GM23338 (cell line): ENCODE data around the gene GNG7. TPM values are rescaled to one million over a fixed set of nuclear protein-coding genes. Genes with fewer than 3 reads are reported as not detected.

Experiments used
- ATAC-seq: fragments of 200-7000 bp; cut with Tn5 transposase; 3 replicates; pipeline ENCODE4 v1.9.1; 2020
- DNase-seq: peaks from one replicate; pipeline ENCODE4 v3.0.0-alpha.2; 2015; ENCODE audit warnings: low spot score
- H2AFZ ChIP-seq: fragments of 200-600 bp; sonication (generic); 2 replicates; pipeline ENCODE4 v1.8.0; 2016; ENCODE audit warnings: antibody characterized with exemption, mild to moderate bottlenecking, moderate library complexity
- H3F3A ChIP-seq: fragments of 200-600 bp; sonication (generic); replicated peaks from 2 replicates; pipeline ENCODE4 v1.8.0; 2017; ENCODE audit warnings: antibody characterized with exemption, mixed run types, low read depth
- H3K27ac ChIP-seq: fragments of 200-600 bp; sonication (generic); 2 replicates; pipeline ENCODE4 v1.6.1; 2016; ENCODE audit warnings: low read depth
- H3K27me3 ChIP-seq: fragments of 200-600 bp; sonication (generic); 2 replicates; pipeline ENCODE4 v1.8.0; 2016; ENCODE audit warnings: mild to moderate bottlenecking, mixed run types, moderate library complexity; ENCODE audit not compliant: insufficient read depth
- H3K36me3 ChIP-seq: fragments of 200-600 bp; sonication (generic); 2 replicates; pipeline ENCODE4 v1.8.0; 2016; ENCODE audit warnings: mild to moderate bottlenecking; ENCODE audit not compliant: insufficient read depth
- H3K4me1 ChIP-seq: fragments of 200-600 bp; sonication (generic); 2 replicates; pipeline ENCODE4 v1.8.0; 2016; ENCODE audit warnings: mild to moderate bottlenecking, moderate library complexity; ENCODE audit not compliant: insufficient read depth
- H3K4me2 ChIP-seq: fragments of 200-600 bp; sonication (generic); 2 replicates; pipeline ENCODE4 v1.7.1; 2017; ENCODE audit warnings: mixed run types
- H3K4me3 ChIP-seq: fragments of 200-600 bp; sonication (generic); 2 replicates; pipeline ENCODE4 v1.6.1; 2016; ENCODE audit warnings: mixed run types
- H3K79me2 ChIP-seq: fragments of 200-600 bp; sonication (generic); replicated peaks from 2 replicates; pipeline ENCODE4 v1.8.0; 2017; ENCODE audit warnings: mild to moderate bottlenecking; ENCODE audit not compliant: insufficient read depth
- H3K9me2 ChIP-seq: fragments of 200-600 bp; sonication (generic); 2 replicates; pipeline ENCODE4 v1.8.0; 2017; ENCODE audit not compliant: insufficient read depth
- H4K20me1 ChIP-seq: fragments of 200-600 bp; sonication (generic); replicated peaks from 2 replicates; pipeline ENCODE4 v1.8.0; 2017; ENCODE audit warnings: mild to moderate bottlenecking; ENCODE audit not compliant: insufficient read depth
- H3K27ac Mint-ChIP-seq: 2 replicates; pipeline ENCODE4 v1.8.0; 2020; ENCODE audit warnings: inconsistent platforms, mild to moderate bottlenecking, moderate library complexity, mixed read lengths
- H3K27me3 Mint-ChIP-seq: 3 replicates; pipeline ENCODE4 v1.8.0; 2022; ENCODE audit warnings: low read depth, mild to moderate bottlenecking, moderate library complexity, mixed read lengths, inconsistent platforms; ENCODE audit not compliant: insufficient read depth, poor library complexity
- H3K36me3 Mint-ChIP-seq: 3 replicates; pipeline ENCODE4 v1.8.0; 2021; ENCODE audit warnings: low read depth, mild to moderate bottlenecking, inconsistent platforms, moderate library complexity, mixed read lengths
- H3K4me1 Mint-ChIP-seq: 3 replicates; pipeline ENCODE4 v1.8.0; 2020; ENCODE audit warnings: mild to moderate bottlenecking, inconsistent platforms, mixed read lengths
- H3K4me3 Mint-ChIP-seq: 3 replicates; pipeline ENCODE4 v1.8.0; 2021; ENCODE audit warnings: moderate library complexity, mild to moderate bottlenecking, inconsistent platforms, mixed read lengths
- H3K9me3 Mint-ChIP-seq: 3 replicates; pipeline ENCODE4 v1.8.0; 2020; ENCODE audit warnings: moderate library complexity, mild to moderate bottlenecking, inconsistent platforms, mixed read lengths
- EZH2phosphoT487 ChIP-seq: fragments of 200-600 bp; sonication (generic); IDR thresholded peaks from one replicate; pipeline ENCODE4 v1.8.1; 2018; ENCODE audit warnings: antibody characterized with exemption; ENCODE audit not compliant: unreplicated experiment
- NANOG ChIP-seq: IDR thresholded peaks from 2 replicates; pipeline ENCODE4 v1.6.1; 2016; ENCODE audit warnings: antibody characterized with exemption, borderline replicate concordance
- STAT1 ChIP-seq: IDR thresholded peaks from one replicate; pipeline ENCODE4 v1.6.1; 2016; ENCODE audit warnings: antibody characterized with exemption; ENCODE audit not compliant: unreplicated experiment
- ZNF331 ChIP-seq: fragments of 250-450 bp; sonication (Bioruptor Pico); IDR thresholded peaks from 2 replicates; pipeline ENCODE4 v1.5.0; 2020; ENCODE audit warnings: low read depth, mild to moderate bottlenecking, moderate library complexity
- polyA plus RNA-seq: library from polyadenylated mRNA; unstranded; fragments of >200 nt; fragmentation: Nextera tagmentation; extraction: Ambion mirVana; gene quantifications from 2 replicates; pipeline ENCODE4 v1.2.1, GENCODE V29; 2016
- total RNA-seq: library from RNA; depleted of rRNA; stranded (reverse); fragments of >200 nt; shearing (Covaris generic); gene quantifications from 2 replicates; pipeline ENCODE4 v1.2.3, GENCODE V29; 2014
- TF ChIP-seq, protein P1 (sequence below): IDR thresholded peaks from 2 replicates; pipeline ENCODE4 v1.6.1; 2016; ENCODE audit warnings: antibody characterized with exemption
- TF ChIP-seq, protein P2 (sequence below), 2 experiments: fragments of 200-600 bp in 1 of 2; sonication (generic) in 1 of 2; conservative IDR thresholded peaks; 2 replicates each; pipeline versions ENCODE4 v1.5.1 to v1.6.1; 2016 to 2017; ENCODE audit warnings: antibody characterized with exemption in 2 of 2, low read depth in 2 of 2, mild to moderate bottlenecking in 2 of 2, moderate library complexity in 1 of 2
- TF ChIP-seq, protein P3 (sequence below): IDR thresholded peaks from one replicate; pipeline ENCODE4 v1.6.1; 2018; ENCODE audit warnings: antibody characterized with exemption; ENCODE audit not compliant: unreplicated experiment
- TF ChIP-seq, protein P4 (sequence below): fragments of 250-450 bp; sonication (Bioruptor Pico); IDR thresholded peaks from 2 replicates; pipeline ENCODE4 v1.5.0; 2020; ENCODE audit warnings: mild to moderate bottlenecking, moderate library complexity

Gene GNG7
- total and polyA plus RNA-seq, 2 experiments from 2014 or later: 5.1 to 5.4 TPM

DNA sequence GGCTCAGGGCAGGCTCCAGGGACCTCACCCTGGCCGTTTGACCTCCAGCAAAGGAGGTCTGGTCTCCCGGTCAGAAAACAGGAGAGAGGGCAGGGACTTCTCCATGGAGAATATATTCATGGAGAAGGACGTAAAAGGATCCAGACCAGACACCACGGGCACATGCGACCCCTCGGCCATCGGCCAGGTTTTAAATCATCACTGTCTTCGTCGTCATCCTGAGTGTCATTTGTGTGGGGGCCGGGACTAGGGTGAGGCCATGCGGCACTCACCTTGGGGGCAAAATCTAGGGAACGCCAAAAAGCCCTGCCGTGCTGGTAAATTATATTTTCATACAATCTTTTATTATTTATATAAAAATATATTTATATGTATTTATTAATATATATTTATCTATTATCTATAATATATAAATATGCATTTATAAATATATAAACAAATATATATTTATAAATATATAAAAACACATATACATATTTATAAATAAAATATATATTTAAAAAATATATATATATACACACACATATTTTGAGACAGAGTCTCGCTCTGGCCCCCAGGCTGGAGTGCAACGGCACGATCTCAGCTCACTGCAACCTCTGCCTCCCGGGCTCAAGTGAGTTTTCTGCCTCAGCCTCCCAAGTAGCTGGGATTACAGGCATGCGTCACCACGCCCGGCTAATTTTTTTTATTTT is 151.2 kb downstream of the GNG7 start:
- Histone ChIP-seq H3K27ac (no peak overlapping the region), H3K4me3 (no peak overlapping the region), H3K4me2 (no peak overlapping the region), H3K36me3 (no peaks in the 10 kb centered on the region), H3K9me2 (no peaks in the 10 kb centered on the region), H3K79me2 (no peaks in the 10 kb centered on the region), H4K20me1 (no peaks in the 10 kb centered on the region), H3F3A (0 out of 2 replicates have a peak, but pooled peaks cover 7% of the 10 kb centered on the region), H3K4me1 (0 out of 2 replicates have a peak, but pooled peaks cover 2% of the 10 kb centered on the region), H3K27me3 (no peaks in the 10 kb centered on the region), H2AFZ (no peak overlapping the region)
- H3K36me3 Mint-ChIP-seq: no peaks in the 10 kb centered on the region; the same call in 2 of the 3 replicates
- peaks cover 6% of the 10 kb centered on the region for H3K27me3 Mint-ChIP-seq
- no peak overlapping the region for H3K27ac Mint-ChIP-seq
- DNase-seq (no peak), ATAC-seq (no peak)
- TF ChIP-seq, protein P1, sequence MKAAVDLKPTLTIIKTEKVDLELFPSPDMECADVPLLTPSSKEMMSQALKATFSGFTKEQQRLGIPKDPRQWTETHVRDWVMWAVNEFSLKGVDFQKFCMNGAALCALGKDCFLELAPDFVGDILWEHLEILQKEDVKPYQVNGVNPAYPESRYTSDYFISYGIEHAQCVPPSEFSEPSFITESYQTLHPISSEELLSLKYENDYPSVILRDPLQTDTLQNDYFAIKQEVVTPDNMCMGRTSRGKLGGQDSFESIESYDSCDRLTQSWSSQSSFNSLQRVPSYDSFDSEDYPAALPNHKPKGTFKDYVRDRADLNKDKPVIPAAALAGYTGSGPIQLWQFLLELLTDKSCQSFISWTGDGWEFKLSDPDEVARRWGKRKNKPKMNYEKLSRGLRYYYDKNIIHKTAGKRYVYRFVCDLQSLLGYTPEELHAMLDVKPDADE: no peak
- TF ChIP-seq NANOG (no peak), EZH2phosphoT487 (no peak), ZNF331 (CRISPR knock-in tag) (no peak), STAT1 (no peak)
- TF ChIP-seq, protein P2, sequence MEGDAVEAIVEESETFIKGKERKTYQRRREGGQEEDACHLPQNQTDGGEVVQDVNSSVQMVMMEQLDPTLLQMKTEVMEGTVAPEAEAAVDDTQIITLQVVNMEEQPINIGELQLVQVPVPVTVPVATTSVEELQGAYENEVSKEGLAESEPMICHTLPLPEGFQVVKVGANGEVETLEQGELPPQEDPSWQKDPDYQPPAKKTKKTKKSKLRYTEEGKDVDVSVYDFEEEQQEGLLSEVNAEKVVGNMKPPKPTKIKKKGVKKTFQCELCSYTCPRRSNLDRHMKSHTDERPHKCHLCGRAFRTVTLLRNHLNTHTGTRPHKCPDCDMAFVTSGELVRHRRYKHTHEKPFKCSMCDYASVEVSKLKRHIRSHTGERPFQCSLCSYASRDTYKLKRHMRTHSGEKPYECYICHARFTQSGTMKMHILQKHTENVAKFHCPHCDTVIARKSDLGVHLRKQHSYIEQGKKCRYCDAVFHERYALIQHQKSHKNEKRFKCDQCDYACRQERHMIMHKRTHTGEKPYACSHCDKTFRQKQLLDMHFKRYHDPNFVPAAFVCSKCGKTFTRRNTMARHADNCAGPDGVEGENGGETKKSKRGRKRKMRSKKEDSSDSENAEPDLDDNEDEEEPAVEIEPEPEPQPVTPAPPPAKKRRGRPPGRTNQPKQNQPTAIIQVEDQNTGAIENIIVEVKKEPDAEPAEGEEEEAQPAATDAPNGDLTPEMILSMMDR (conservative IDR thresholded peaks at IDR 0.05; ENCODE audit: low read depth in 2 of 2): no peak
- TF ChIP-seq, protein P3, sequence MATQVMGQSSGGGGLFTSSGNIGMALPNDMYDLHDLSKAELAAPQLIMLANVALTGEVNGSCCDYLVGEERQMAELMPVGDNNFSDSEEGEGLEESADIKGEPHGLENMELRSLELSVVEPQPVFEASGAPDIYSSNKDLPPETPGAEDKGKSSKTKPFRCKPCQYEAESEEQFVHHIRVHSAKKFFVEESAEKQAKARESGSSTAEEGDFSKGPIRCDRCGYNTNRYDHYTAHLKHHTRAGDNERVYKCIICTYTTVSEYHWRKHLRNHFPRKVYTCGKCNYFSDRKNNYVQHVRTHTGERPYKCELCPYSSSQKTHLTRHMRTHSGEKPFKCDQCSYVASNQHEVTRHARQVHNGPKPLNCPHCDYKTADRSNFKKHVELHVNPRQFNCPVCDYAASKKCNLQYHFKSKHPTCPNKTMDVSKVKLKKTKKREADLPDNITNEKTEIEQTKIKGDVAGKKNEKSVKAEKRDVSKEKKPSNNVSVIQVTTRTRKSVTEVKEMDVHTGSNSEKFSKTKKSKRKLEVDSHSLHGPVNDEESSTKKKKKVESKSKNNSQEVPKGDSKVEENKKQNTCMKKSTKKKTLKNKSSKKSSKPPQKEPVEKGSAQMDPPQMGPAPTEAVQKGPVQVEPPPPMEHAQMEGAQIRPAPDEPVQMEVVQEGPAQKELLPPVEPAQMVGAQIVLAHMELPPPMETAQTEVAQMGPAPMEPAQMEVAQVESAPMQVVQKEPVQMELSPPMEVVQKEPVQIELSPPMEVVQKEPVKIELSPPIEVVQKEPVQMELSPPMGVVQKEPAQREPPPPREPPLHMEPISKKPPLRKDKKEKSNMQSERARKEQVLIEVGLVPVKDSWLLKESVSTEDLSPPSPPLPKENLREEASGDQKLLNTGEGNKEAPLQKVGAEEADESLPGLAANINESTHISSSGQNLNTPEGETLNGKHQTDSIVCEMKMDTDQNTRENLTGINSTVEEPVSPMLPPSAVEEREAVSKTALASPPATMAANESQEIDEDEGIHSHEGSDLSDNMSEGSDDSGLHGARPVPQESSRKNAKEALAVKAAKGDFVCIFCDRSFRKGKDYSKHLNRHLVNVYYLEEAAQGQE: no peak
- TF ChIP-seq, protein P4, sequence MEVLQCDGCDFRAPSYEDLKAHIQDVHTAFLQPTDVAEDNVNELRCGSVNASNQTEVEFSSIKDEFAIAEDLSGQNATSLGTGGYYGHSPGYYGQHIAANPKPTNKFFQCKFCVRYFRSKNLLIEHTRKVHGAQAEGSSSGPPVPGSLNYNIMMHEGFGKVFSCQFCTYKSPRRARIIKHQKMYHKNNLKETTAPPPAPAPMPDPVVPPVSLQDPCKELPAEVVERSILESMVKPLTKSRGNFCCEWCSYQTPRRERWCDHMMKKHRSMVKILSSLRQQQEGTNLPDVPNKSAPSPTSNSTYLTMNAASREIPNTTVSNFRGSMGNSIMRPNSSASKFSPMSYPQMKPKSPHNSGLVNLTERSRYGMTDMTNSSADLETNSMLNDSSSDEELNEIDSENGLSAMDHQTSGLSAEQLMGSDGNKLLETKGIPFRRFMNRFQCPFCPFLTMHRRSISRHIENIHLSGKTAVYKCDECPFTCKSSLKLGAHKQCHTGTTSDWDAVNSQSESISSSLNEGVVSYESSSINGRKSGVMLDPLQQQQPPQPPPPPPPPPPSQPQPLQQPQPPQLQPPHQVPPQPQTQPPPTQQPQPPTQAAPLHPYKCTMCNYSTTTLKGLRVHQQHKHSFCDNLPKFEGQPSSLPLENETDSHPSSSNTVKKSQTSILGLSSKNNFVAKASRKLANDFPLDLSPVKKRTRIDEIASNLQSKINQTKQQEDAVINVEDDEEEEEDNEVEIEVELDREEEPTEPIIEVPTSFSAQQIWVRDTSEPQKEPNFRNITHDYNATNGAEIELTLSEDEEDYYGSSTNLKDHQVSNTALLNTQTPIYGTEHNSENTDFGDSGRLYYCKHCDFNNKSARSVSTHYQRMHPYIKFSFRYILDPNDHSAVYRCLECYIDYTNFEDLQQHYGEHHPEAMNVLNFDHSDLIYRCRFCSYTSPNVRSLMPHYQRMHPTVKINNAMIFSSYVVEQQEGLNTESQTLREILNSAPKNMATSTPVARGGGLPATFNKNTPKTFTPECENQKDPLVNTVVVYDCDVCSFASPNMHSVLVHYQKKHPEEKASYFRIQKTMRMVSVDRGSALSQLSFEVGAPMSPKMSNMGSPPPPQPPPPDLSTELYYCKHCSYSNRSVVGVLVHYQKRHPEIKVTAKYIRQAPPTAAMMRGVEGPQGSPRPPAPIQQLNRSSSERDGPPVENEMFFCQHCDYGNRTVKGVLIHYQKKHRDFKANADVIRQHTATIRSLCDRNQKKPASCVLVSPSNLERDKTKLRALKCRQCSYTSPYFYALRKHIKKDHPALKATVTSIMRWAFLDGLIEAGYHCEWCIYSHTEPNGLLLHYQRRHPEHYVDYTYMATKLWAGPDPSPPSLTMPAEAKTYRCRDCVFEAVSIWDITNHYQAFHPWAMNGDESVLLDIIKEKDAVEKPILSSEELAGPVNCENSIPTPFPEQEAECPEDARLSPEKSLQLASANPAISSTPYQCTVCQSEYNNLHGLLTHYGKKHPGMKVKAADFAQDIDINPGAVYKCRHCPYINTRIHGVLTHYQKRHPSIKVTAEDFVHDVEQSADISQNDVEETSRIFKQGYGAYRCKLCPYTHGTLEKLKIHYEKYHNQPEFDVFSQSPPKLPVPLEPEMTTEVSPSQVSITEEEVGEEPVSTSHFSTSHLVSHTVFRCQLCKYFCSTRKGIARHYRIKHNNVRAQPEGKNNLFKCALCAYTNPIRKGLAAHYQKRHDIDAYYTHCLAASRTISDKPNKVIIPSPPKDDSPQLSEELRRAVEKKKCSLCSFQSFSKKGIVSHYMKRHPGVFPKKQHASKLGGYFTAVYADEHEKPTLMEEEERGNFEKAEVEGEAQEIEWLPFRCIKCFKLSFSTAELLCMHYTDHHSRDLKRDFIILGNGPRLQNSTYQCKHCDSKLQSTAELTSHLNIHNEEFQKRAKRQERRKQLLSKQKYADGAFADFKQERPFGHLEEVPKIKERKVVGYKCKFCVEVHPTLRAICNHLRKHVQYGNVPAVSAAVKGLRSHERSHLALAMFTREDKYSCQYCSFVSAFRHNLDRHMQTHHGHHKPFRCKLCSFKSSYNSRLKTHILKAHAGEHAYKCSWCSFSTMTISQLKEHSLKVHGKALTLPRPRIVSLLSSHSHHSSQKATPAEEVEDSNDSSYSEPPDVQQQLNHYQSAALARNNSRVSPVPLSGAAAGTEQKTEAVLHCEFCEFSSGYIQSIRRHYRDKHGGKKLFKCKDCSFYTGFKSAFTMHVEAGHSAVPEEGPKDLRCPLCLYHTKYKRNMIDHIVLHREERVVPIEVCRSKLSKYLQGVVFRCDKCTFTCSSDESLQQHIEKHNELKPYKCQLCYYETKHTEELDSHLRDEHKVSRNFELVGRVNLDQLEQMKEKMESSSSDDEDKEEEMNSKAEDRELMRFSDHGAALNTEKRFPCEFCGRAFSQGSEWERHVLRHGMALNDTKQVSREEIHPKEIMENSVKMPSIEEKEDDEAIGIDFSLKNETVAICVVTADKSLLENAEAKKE (CRISPR knock-in tag): no peak
- H3K9me3 Mint-ChIP-seq: peaks cover 7% of the 10 kb centered on the region; the same call in 2 of the 3 replicates
- H3K4me3 Mint-ChIP-seq: no peak overlapping the region; the same call in 2 of the 3 replicates
- H3K4me1 Mint-ChIP-seq: peaks cover 7% of the 10 kb centered on the region; the same call in 2 of the 3 replicates
